DND-41 (cell line): ENCODE data around the gene ESYT2.

Experiments
- CTCF ChIP-seq: IDR thresholded peaks from 2 replicates; pipeline ENCODE4 v1.5.1; 2012; ENCODE audit warnings: borderline replicate concordance, low read length, moderate library complexity, mild to moderate bottlenecking; ENCODE audit not compliant: poor library complexity, severe bottlenecking; ENCODE audit errors: extremely low read depth
- EZH2 ChIP-seq: IDR thresholded peaks from 3 replicates; pipeline ENCODE4 v1.6.1; 2012; ENCODE audit warnings: borderline replicate concordance, low read depth, mild to moderate bottlenecking, moderate library complexity, low read length, inconsistent platforms; ENCODE audit not compliant: severe bottlenecking

GRCh38 chr7:158753900-158754299, 75.4 kb downstream of the ESYT2 start:
- TF ChIP-seq CTCF (no peak), EZH2 (no peak)
